Measurements from ENCODE around the gene SCFD2. TPM values are rescaled to one million over a fixed set of nuclear protein-coding genes. Genes with fewer than 3 reads are reported as not detected.

The SCFD2 gene
- polyA plus RNA-seq, 1 of the 3 experiments (the other 2 are of a cell fraction): 14.1 TPM

- TF ChIP-seq PBX3 (IDR thresholded peaks at IDR 0.05): no peak
- no peak for TF ChIP-seq RAD21 (IDR thresholded peaks at IDR 0.05; ENCODE audit: low read length)
- no peak for TF ChIP-seq REST (IDR thresholded peaks at IDR 0.05; ENCODE audit: low read depth, low read length)
- no peak for TF ChIP-seq IRF3 (IDR thresholded peaks at IDR 0.05; ENCODE audit: low read depth, low read length)
- TF ChIP-seq NFIC (IDR thresholded peaks at IDR 0.05; ENCODE audit: borderline replicate concordance): no peak
- no peak for TF ChIP-seq EZH2phosphoT487 (IDR thresholded peaks at IDR 0.05; ENCODE audit: borderline replicate concordance, low read depth)
- TF ChIP-seq RCOR1 (IDR thresholded peaks at IDR 0.05; ENCODE audit: low read length): no peak
- TF ChIP-seq RXRA (IDR thresholded peaks at IDR 0.05; ENCODE audit: borderline replicate concordance, low read depth): no peak
- no peak for TF ChIP-seq FOSL2 (IDR thresholded peaks at IDR 0.05; ENCODE audit: borderline replicate concordance, low read depth)
- TF ChIP-seq CTCF (IDR thresholded peaks at IDR 0.05): no peak
- TF ChIP-seq TAF1 (IDR thresholded peaks at IDR 0.05; ENCODE audit: borderline replicate concordance, low read depth, low read length): no peak
- TF ChIP-seq ZBTB33 (IDR thresholded peaks at IDR 0.05; ENCODE audit: borderline replicate concordance, low read depth): no peak
- TF ChIP-seq FOXM1 (IDR thresholded peaks at IDR 0.05; ENCODE audit: low read depth): no peak
- TF ChIP-seq TCF12 (IDR thresholded peaks at IDR 0.05): no peak
- TF ChIP-seq ELF1 (IDR thresholded peaks at IDR 0.05): no peak
- 66% methylated on average over 3 of the region's 3 CpGs for WGBS (ENCODE audit: low lambda C conversion rate)
- no peak overlapping the region for H2AFZ ChIP-seq (ENCODE audit: low read depth)
- no peaks in the 10 kb centered on the region for H3K36me3 ChIP-seq (replicated peaks in 1 of 2; ENCODE audit: control insufficient read depth in 1 of 2, insufficient read depth in 2 of 2, low read length in 1 of 2)
- H4K20me1 ChIP-seq (ENCODE audit: insufficient read depth): no peaks in the 10 kb centered on the region
- H3K4me2 ChIP-seq: no peak overlapping the region
- CTCF ChIA-PET: interaction anchor here (3.1 kb wide), 1 partner anchor 14 kb away, joined by 24 read pairs; no protein-coding TSS in a partner anchor
- H3K9me2 ChIP-seq: no peaks in the 10 kb centered on the region
- H3K9me3 ChIP-seq: no peaks in the 10 kb centered on the region
- no peaks in the 10 kb centered on the region for H3K79me2 ChIP-seq (ENCODE audit: insufficient read depth)
- no peak for DNase-seq
- POLR2A ChIA-PET: no interaction called here
- H3F3A ChIP-seq (replicated peaks; ENCODE audit: insufficient read depth): no peaks in the 10 kb centered on the region
- H3K4me3 ChIP-seq (ENCODE audit: low read depth in 2 of 2, low read length in 1 of 2): no peak overlapping the region
- H3K9ac ChIP-seq: no peak overlapping the region
- peaks cover 4 to 12% of the 10 kb centered on the region in 2 experiments; a peak in 3 of 4 replicates for H3K4me1 ChIP-seq (ENCODE audit: control insufficient read depth in 1 of 2, insufficient read depth in 2 of 2, low read depth in 1 of 2, low read length in 1 of 2)
- no peak overlapping the region; a peak in 1 of 4 replicates for H3K27ac ChIP-seq (ENCODE audit: low read depth in 2 of 2, low read length in 1 of 2)
- no peaks in the 10 kb centered on the region for H3K27me3 ChIP-seq (ENCODE audit: insufficient read depth)
These were observed 440.3 kb downstream of the SCFD2 start for GRCh38 chr4:52925531-52925968.
